Panc1 (cell line): ENCODE results near the gene RARG. TPM values are rescaled to one million over a fixed set of nuclear protein-coding genes. Genes with fewer than 3 reads are reported as not detected.

Experiments used
- ATAC-seq: fragments of 200-7000 bp; cut with Tn5 transposase; 2 replicates; pipeline ENCODE4 v1.9.1; 2020; ENCODE audit warnings: mild to moderate bottlenecking, moderate library complexity
- BruUV-seq: library from RNA; stranded (reverse); fragments of 400-500 nt; replicated peaks from 2 replicates; lab custom pipeline; 2021; lab: Mats Ljungman, UMichigan
- CTCF ChIA-PET: fragments of 300-600 bp; sonication (Branson Sonifier 250); formaldehyde crosslinking; loops from one replicate; lab custom pipeline; 2022; ENCODE audit warnings: antibody characterized with exemption; lab: Charles Lee
- POLR2A ChIA-PET: fragments of 300-600 bp; sonication (Branson Sonifier 250); formaldehyde crosslinking; loops from one replicate; lab custom pipeline; 2022; ENCODE audit warnings: antibody characterized with exemption; lab: Charles Lee
- DNase-seq: peaks from one replicate; pipeline ENCODE4 v3.0.0-alpha.2; 2010; ENCODE audit warnings: low read depth, low spot score
- H3K27ac ChIP-seq: 2 replicates; pipeline ENCODE4 v1.5.1; 2011; ENCODE audit warnings: mild to moderate bottlenecking, low read length, inconsistent platforms
- H3K27me3 ChIP-seq: fragments of 200-500 bp; sonication (Bioruptor generic); 2 replicates; pipeline ENCODE4 v1.6.0; 2014; ENCODE audit warnings: low read length, inconsistent platforms; ENCODE audit not compliant: control insufficient read depth, insufficient read depth
- H3K36me3 ChIP-seq: fragments of 200-500 bp; sonication (Bioruptor generic); 2 replicates; pipeline ENCODE4 v1.5.1; 2014; ENCODE audit warnings: inconsistent platforms, mild to moderate bottlenecking, low read length, moderate library complexity; ENCODE audit not compliant: control insufficient read depth, insufficient read depth
- H3K4me1 ChIP-seq: 2 replicates; pipeline ENCODE4 v1.5.1; 2011; ENCODE audit warnings: inconsistent platforms, mild to moderate bottlenecking, low read length, moderate library complexity; ENCODE audit not compliant: control insufficient read depth, insufficient read depth
- H3K4me3 ChIP-seq, 2 experiments: 2 replicates each; pipeline ENCODE4 v1.5.1; 2011 to 2012; ENCODE audit warnings: low read depth in 2 of 2, low read length in 2 of 2, mild to moderate bottlenecking in 2 of 2, inconsistent platforms in 1 of 2, moderate library complexity in 1 of 2
- H3K9me3 ChIP-seq: fragments of 200-500 bp; sonication (Bioruptor generic); 2 replicates; pipeline ENCODE4 v1.5.1; 2014; ENCODE audit warnings: low read depth, mild to moderate bottlenecking, inconsistent platforms, low read length, moderate library complexity; ENCODE audit not compliant: control insufficient read depth, insufficient read depth
- CTCF ChIP-seq: fragments of 450-650 bp; IDR thresholded peaks from 2 replicates; pipeline ENCODE4 v1.5.1; 2017; ENCODE audit warnings: mild to moderate bottlenecking
- POLR2AphosphoS5 ChIP-seq: IDR thresholded peaks from 2 replicates; pipeline ENCODE4 v1.6.1; 2012; ENCODE audit warnings: mild to moderate bottlenecking, low read depth, low read length, moderate library complexity
- SIN3A ChIP-seq: IDR thresholded peaks from 2 replicates; pipeline ENCODE4 v1.6.1; 2012; ENCODE audit warnings: low read depth, mild to moderate bottlenecking, low read length, moderate library complexity, borderline replicate concordance; ENCODE audit not compliant: insufficient read depth
- TCF7L2 ChIP-seq: IDR thresholded peaks from 2 replicates; pipeline ENCODE4 v1.6.1; 2011; ENCODE audit warnings: mild to moderate bottlenecking, low read depth, low read length, inconsistent platforms
- in situ Hi-C: cut with HindIII; loops from 2 replicates; pipeline ENCODE4 v1.10.0; 2016; ENCODE audit warnings: low sequenced_read_pairs, low pct_unique_long_range_greater_than_20kb
- intact Hi-C: fragments of 100-400 bp; cut with micrococcal nuclease; formaldehyde crosslinking; loops from one replicate; pipeline ENCODE4 v1.10.0; 2022; ENCODE audit not compliant: unreplicated experiment
- total RNA-seq: library from RNA; stranded (reverse); gene quantifications from one replicate; pipeline ENCODE4 v1.2.1, GENCODE V29; 2021; ENCODE audit not compliant: unreplicated experiment
- TF ChIP-seq, protein P1 (sequence below), 2 experiments: IDR thresholded peaks; 2 replicates each; pipeline ENCODE4 v1.6.1; 2011 to 2012; ENCODE audit warnings: low read depth in 2 of 2, control low read depth in 1 of 2, low read length in 1 of 2, mild to moderate bottlenecking in 1 of 2, moderate library complexity in 1 of 2; ENCODE audit not compliant: insufficient read depth in 1 of 2

The RARG gene
- total RNA-seq, 1 experiment from 2014 or later: 41.2 TPM

DNA sequence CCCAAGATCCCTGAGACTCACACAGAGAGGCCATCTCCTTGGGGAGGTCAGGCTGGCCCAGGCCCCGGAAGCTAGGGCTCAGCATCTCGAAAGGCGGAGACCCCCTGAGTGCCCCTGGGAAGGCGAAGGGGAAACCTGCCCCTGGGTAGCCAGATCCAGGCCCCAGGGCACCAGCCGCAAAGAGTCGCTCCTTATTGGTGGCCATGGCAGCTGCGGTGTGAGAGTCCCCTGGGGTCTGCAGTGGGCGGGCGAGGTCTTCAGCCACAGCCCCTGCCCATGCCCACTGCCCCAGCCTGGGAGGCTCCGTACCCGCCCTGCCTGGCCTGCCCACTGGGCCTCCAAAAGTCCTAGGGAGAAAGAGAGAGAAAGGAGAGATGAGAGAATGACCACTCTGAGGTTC, 4.7 kb downstream of the RARG start:
- Histone ChIP-seq H3K27me3 (no peaks in the 10 kb centered on the region), H3K4me1 (peaks cover 36% of the 10 kb centered on the region), H3K36me3 (no peaks in the 10 kb centered on the region; the same call in 1 of the 2 replicates), H3K9me3 (no peaks in the 10 kb centered on the region), H3K27ac (no peak overlapping the region), H3K4me3 (no peak overlapping the region)
- POLR2A ChIA-PET: no interaction called here
- ATAC-seq (no peak), DNase-seq (no peak)
- in situ Hi-C loops: no loop called here
- CTCF ChIA-PET: no interaction called here
- no TSS peak for BruUV-seq
- TF ChIP-seq POLR2AphosphoS5 (no peak), CTCF (no peak), SIN3A (no peak), TCF7L2 (no peak)
- TF ChIP-seq, protein P1, sequence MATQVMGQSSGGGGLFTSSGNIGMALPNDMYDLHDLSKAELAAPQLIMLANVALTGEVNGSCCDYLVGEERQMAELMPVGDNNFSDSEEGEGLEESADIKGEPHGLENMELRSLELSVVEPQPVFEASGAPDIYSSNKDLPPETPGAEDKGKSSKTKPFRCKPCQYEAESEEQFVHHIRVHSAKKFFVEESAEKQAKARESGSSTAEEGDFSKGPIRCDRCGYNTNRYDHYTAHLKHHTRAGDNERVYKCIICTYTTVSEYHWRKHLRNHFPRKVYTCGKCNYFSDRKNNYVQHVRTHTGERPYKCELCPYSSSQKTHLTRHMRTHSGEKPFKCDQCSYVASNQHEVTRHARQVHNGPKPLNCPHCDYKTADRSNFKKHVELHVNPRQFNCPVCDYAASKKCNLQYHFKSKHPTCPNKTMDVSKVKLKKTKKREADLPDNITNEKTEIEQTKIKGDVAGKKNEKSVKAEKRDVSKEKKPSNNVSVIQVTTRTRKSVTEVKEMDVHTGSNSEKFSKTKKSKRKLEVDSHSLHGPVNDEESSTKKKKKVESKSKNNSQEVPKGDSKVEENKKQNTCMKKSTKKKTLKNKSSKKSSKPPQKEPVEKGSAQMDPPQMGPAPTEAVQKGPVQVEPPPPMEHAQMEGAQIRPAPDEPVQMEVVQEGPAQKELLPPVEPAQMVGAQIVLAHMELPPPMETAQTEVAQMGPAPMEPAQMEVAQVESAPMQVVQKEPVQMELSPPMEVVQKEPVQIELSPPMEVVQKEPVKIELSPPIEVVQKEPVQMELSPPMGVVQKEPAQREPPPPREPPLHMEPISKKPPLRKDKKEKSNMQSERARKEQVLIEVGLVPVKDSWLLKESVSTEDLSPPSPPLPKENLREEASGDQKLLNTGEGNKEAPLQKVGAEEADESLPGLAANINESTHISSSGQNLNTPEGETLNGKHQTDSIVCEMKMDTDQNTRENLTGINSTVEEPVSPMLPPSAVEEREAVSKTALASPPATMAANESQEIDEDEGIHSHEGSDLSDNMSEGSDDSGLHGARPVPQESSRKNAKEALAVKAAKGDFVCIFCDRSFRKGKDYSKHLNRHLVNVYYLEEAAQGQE (IDR thresholded peaks at IDR 0.05; ENCODE audit: insufficient read depth in 1 of 2, low read depth in 2 of 2, low read length in 1 of 2): no peak
- intact Hi-C loops: no loop called here

DNA sequence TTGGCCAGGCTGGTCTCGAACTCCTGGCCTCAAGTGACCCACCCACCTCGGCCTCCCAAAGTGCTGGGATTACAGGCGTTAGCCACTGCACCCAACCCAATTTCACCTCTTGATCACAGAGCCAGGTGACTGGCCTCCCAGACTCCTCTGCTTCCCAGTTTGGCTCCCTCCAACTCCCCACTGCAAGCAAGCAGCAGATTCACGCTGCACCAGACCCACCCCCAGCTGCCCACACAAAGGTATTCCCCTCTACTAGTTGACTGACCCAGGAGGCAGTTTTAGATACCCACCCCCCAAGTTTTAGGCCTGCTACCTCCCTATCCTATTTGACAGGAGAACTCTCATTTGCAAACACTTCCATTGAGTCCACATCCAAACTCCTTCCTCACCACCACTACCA, 5.2 kb downstream of the RARG start:
- in situ Hi-C loops: no loop called here
- CTCF ChIA-PET: no interaction called here
- intact Hi-C loops: no loop called here
- DNase-seq (no peak), ATAC-seq (no peak)
- Histone ChIP-seq H3K9me3 (no peaks in the 10 kb centered on the region), H3K27ac (no peak overlapping the region), H3K27me3 (no peaks in the 10 kb centered on the region), H3K36me3 (no peaks in the 10 kb centered on the region; the same call in 1 of the 2 replicates), H3K4me3 (no peak overlapping the region), H3K4me1 (peaks cover 41% of the 10 kb centered on the region)
- no TSS peak for BruUV-seq
- POLR2A ChIA-PET: no interaction called here
- no peak for TF ChIP-seq POLR2AphosphoS5
- no peak for TF ChIP-seq SIN3A
- no peak for TF ChIP-seq CTCF
- no peak for TF ChIP-seq TCF7L2
- TF ChIP-seq, protein P1 (IDR thresholded peaks at IDR 0.05; ENCODE audit: insufficient read depth in 1 of 2, low read depth in 2 of 2, low read length in 1 of 2): no peak
